SU-DHL-6 (cell line): Measurements from ENCODE around the gene SERPINB12.

Experiments
- H2AFZ ChIP-seq: fragments of 200-600 bp; sonication (generic); 2 replicates; pipeline ENCODE4 v1.6.1; 2014; ENCODE audit warnings: low read depth, mild to moderate bottlenecking, moderate library complexity, mixed read lengths, antibody characterized with exemption, low read length; ENCODE audit not compliant: severe bottlenecking
- H3F3A ChIP-seq: fragments of 200-600 bp; shearing (Covaris generic); 2 replicates; pipeline ENCODE4 v1.6.0; 2016; ENCODE audit warnings: antibody characterized with exemption, mild to moderate bottlenecking; ENCODE audit not compliant: insufficient read depth
- H3K27ac ChIP-seq: fragments of 200-600 bp; sonication (generic); 2 replicates; pipeline ENCODE4 v1.5.1; 2016; ENCODE audit warnings: low read depth, mild to moderate bottlenecking, low read length, moderate library complexity, mixed read lengths
- H3K27me3 ChIP-seq: fragments of 200-600 bp; sonication (generic), shearing (Covaris generic); 2 replicates; pipeline ENCODE4 v1.6.0; 2014; ENCODE audit warnings: mild to moderate bottlenecking, low read length
- H3K36me3 ChIP-seq: fragments of 200-600 bp; sonication (generic); 2 replicates; pipeline ENCODE4 v1.6.1; 2014; ENCODE audit warnings: mild to moderate bottlenecking, low read length, mixed read lengths
- H3K4me2 ChIP-seq: fragments of 300-600, 200-600 bp; shearing (Covaris generic), sonication (generic); 2 replicates; pipeline ENCODE4 v1.6.0; 2014; ENCODE audit warnings: low read length, low read depth, mild to moderate bottlenecking; ENCODE audit not compliant: poor library complexity, severe bottlenecking
- H3K4me3 ChIP-seq: fragments of 200-600 bp; sonication (generic); 2 replicates; pipeline ENCODE4 v1.5.1; 2014; ENCODE audit warnings: antibody characterized with exemption, low read length, mild to moderate bottlenecking, mixed read lengths; ENCODE audit not compliant: insufficient read depth, poor library complexity, severe bottlenecking
- H3K79me2 ChIP-seq: fragments of 200-600 bp; sonication (generic); 2 replicates; pipeline ENCODE4 v1.6.1; 2014; ENCODE audit warnings: mild to moderate bottlenecking, low read length, moderate library complexity; ENCODE audit not compliant: insufficient read depth
- H3K9ac ChIP-seq: fragments of 200-600 bp; sonication (generic); 2 replicates; pipeline ENCODE4 v1.7.0; 2014; ENCODE audit warnings: mild to moderate bottlenecking, low read length
- H3K9me2 ChIP-seq: fragments of 200-600 bp; sonication (generic); replicated peaks from 2 replicates; pipeline ENCODE4 v1.6.1; 2014; ENCODE audit warnings: low read length; ENCODE audit not compliant: insufficient read depth
- H3K9me3 ChIP-seq: fragments of 200-600 bp; sonication (generic); 2 replicates; pipeline ENCODE4 v1.6.1; 2014; ENCODE audit warnings: low read length, mixed read lengths; ENCODE audit not compliant: insufficient read depth
- H4K20me1 ChIP-seq: fragments of 200-600 bp; sonication (generic); 2 replicates; pipeline ENCODE4 v1.6.1; 2014; ENCODE audit warnings: low read depth, mild to moderate bottlenecking, antibody characterized with exemption, low read length, moderate library complexity, mixed read lengths
- EZH2phosphoT487 ChIP-seq: fragments of 200-600 bp; sonication (generic), shearing (Covaris generic); conservative IDR thresholded peaks from 2 replicates; pipeline ENCODE4 v1.6.1; 2018; ENCODE audit warnings: mild to moderate bottlenecking, antibody characterized with exemption, low read length, moderate library complexity, mixed read lengths
- TF ChIP-seq, protein P1 (sequence below): fragments of 200-600 bp; sonication (generic); IDR thresholded peaks from one replicate; pipeline ENCODE4 v1.5.1; 2017; ENCODE audit warnings: antibody characterized with exemption, mild to moderate bottlenecking, low read length, moderate library complexity; ENCODE audit not compliant: insufficient read depth, poor library complexity, severe bottlenecking

Gene SERPINB12

DNA sequence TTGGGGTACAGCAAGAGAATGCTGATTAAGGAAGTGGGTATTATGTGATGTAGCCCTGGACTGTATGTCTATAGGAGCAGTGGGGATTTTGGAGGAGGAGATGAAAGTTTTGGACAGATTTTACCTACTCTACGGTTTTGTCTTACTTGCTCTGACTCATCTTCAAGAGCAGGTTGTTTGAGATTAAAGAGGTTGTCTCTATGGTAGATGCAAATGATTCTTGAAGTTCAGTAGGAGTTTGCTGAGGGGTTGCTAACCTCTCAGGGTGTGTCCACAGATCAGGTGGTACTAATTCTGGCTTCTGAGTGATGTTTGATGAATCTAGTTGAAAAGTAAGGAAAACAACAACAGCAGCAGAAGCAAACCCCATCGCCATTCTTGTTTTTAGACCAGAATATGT, 9.7 kb upstream of the SERPINB12 start:
- Histone ChIP-seq H3F3A (no peaks in the 10 kb centered on the region), H3K4me2 (no peak overlapping the region), H3K9ac (no peak overlapping the region), H3K4me3 (no peak overlapping the region), H3K27me3 (no peaks in the 10 kb centered on the region), H3K9me2 (no peaks in the 10 kb centered on the region), H3K36me3 (no peaks in the 10 kb centered on the region), H4K20me1 (no peaks in the 10 kb centered on the region), H3K79me2 (no peaks in the 10 kb centered on the region), H3K27ac (no peak overlapping the region), H2AFZ (no peak overlapping the region), H3K9me3 (no peaks in the 10 kb centered on the region; the same call in 1 of the 2 replicates)
- TF ChIP-seq EZH2phosphoT487, result no peak
- TF ChIP-seq, protein P1, sequence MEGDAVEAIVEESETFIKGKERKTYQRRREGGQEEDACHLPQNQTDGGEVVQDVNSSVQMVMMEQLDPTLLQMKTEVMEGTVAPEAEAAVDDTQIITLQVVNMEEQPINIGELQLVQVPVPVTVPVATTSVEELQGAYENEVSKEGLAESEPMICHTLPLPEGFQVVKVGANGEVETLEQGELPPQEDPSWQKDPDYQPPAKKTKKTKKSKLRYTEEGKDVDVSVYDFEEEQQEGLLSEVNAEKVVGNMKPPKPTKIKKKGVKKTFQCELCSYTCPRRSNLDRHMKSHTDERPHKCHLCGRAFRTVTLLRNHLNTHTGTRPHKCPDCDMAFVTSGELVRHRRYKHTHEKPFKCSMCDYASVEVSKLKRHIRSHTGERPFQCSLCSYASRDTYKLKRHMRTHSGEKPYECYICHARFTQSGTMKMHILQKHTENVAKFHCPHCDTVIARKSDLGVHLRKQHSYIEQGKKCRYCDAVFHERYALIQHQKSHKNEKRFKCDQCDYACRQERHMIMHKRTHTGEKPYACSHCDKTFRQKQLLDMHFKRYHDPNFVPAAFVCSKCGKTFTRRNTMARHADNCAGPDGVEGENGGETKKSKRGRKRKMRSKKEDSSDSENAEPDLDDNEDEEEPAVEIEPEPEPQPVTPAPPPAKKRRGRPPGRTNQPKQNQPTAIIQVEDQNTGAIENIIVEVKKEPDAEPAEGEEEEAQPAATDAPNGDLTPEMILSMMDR, result no peak

GRCh38 chr18:63534615-63535014, 7.6 kb upstream of the SERPINB12 start:
- H2AFZ ChIP-seq, result no peak overlapping the region
- no peaks in the 10 kb centered on the region; the same call in 1 of the 2 replicates for H3K9me3 ChIP-seq
- H3F3A ChIP-seq, result no peaks in the 10 kb centered on the region
- no peaks in the 10 kb centered on the region for H3K27me3 ChIP-seq
- no peak overlapping the region for H3K4me3 ChIP-seq
- no peak for TF ChIP-seq EZH2phosphoT487
- TF ChIP-seq, protein P1, result no peak
- H3K9ac ChIP-seq, result no peak overlapping the region
- H3K36me3 ChIP-seq, result no peaks in the 10 kb centered on the region
- H4K20me1 ChIP-seq, result no peaks in the 10 kb centered on the region
- no peak overlapping the region for H3K4me2 ChIP-seq
- no peaks in the 10 kb centered on the region for H3K9me2 ChIP-seq
- no peaks in the 10 kb centered on the region for H3K79me2 ChIP-seq
- no peak overlapping the region for H3K27ac ChIP-seq

DNA sequence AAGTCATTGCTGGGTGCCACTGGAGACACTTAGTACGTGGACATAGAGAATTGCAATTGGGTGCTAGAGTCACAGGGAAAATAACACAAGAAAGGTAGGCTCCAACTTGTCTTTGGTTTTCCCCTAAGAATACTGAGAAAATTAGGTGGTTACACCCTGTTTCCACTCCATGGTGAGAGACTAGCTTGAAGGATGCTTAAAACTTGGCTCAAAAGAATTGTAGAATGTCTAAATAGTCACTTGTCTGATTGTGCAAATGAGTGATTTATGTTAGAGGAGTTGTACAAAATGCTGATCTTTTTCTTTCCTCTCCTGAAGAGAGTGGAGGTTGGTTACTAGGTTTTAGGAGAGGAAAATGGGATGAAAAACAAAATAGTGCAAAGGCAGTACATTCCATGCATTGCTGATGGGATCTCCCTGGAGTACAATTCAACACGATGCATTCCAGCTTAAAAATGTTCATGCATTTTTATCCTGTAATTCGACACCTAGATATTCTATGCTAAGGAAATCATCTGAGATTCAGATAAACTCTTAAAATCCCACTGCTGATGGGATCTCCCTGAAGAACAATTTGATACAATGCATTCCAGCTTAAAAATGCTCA, 2.2 kb upstream of the SERPINB12 start:
- no peaks in the 10 kb centered on the region for H3K9me3 ChIP-seq
- no peaks in the 10 kb centered on the region for H3K27me3 ChIP-seq
- H3K9me2 ChIP-seq, result no peaks in the 10 kb centered on the region
- H4K20me1 ChIP-seq, result no peaks in the 10 kb centered on the region
- no peaks in the 10 kb centered on the region for H3K79me2 ChIP-seq
- H3K27ac ChIP-seq, result no peak overlapping the region
- no peak for TF ChIP-seq EZH2phosphoT487
- TF ChIP-seq, protein P1, result no peak
- H3K4me2 ChIP-seq, result no peak overlapping the region
- H3K9ac ChIP-seq, result no peak overlapping the region
- H2AFZ ChIP-seq, result no peak overlapping the region
- no peak overlapping the region for H3K4me3 ChIP-seq
- no peaks in the 10 kb centered on the region for H3K36me3 ChIP-seq
- no peaks in the 10 kb centered on the region for H3F3A ChIP-seq
